H9 (cell line): ENCODE results near the gene NPAS2. TPM values are rescaled to one million over a fixed set of nuclear protein-coding genes. Genes with fewer than 3 reads are reported as not detected.

Experiments used
- DNase-seq: peaks from one replicate; pipeline ENCODE4 v3.0.0-alpha.2; 2017
- H2AFZ ChIP-seq: one replicate; pipeline ENCODE4 v1.6.1; 2013; ENCODE audit warnings: mild to moderate bottlenecking, low read length, control low read depth, moderate library complexity
- H2AK5ac ChIP-seq: 2 replicates; pipeline ENCODE4 v1.6.1; 2013; ENCODE audit warnings: low read length, control low read depth, mixed read lengths; ENCODE audit not compliant: insufficient read length
- H2BK120ac ChIP-seq: one replicate; pipeline ENCODE4 v1.6.1; 2013; ENCODE audit warnings: low read depth, mild to moderate bottlenecking, low read length, control low read depth, inconsistent platforms; ENCODE audit not compliant: poor library complexity, severe bottlenecking
- H2BK12ac ChIP-seq: 2 replicates; pipeline ENCODE4 v1.6.1; 2013; ENCODE audit warnings: low read length, control low read depth, mixed read lengths, low read depth; ENCODE audit not compliant: insufficient read length
- H2BK15ac ChIP-seq: 2 replicates; pipeline ENCODE4 v1.6.1; 2013; ENCODE audit warnings: low read depth, low read length, control low read depth
- H2BK20ac ChIP-seq: one replicate; pipeline ENCODE4 v1.6.1; 2013; ENCODE audit warnings: low read depth, mild to moderate bottlenecking, low read length, control low read depth, inconsistent platforms; ENCODE audit not compliant: poor library complexity, severe bottlenecking
- H2BK5ac ChIP-seq: 2 replicates; pipeline ENCODE4 v1.6.1; 2013; ENCODE audit warnings: low read length, control low read depth, mixed read lengths; ENCODE audit not compliant: insufficient read length
- H3K14ac ChIP-seq: 2 replicates; pipeline ENCODE4 v1.6.1; 2013; ENCODE audit warnings: low read length, control low read depth; ENCODE audit not compliant: insufficient read depth
- H3K18ac ChIP-seq: 2 replicates; pipeline ENCODE4 v1.6.1; 2013; ENCODE audit warnings: low read depth, mild to moderate bottlenecking, mixed read lengths, low read length, control low read depth; ENCODE audit not compliant: insufficient read length
- H3K23ac ChIP-seq: 2 replicates; pipeline ENCODE4 v1.6.1; 2013; ENCODE audit warnings: low read length, control low read depth, mixed read lengths, low read depth; ENCODE audit not compliant: insufficient read length
- H3K23me2 ChIP-seq: 2 replicates; pipeline ENCODE4 v1.6.1; 2013; ENCODE audit warnings: low read depth, mild to moderate bottlenecking, mixed read lengths, low read length, control low read depth; ENCODE audit not compliant: insufficient read length, poor library complexity, severe bottlenecking
- H3K27ac ChIP-seq: 2 replicates; pipeline ENCODE4 v1.5.1; 2013; ENCODE audit warnings: low read length, control low read depth, mixed read lengths, low read depth; ENCODE audit not compliant: insufficient read length
- H3K27me3 ChIP-seq: 2 replicates; pipeline ENCODE4 v1.6.1; 2013; ENCODE audit warnings: low read length, control low read depth, inconsistent platforms; ENCODE audit not compliant: insufficient read depth
- H3K4ac ChIP-seq: 2 replicates; pipeline ENCODE4 v1.6.1; 2013; ENCODE audit warnings: low read depth, mild to moderate bottlenecking, control low read depth, inconsistent platforms, low read length, moderate library complexity
- H3K4me1 ChIP-seq: 2 replicates; pipeline ENCODE4 v1.6.1; 2013; ENCODE audit warnings: low read length, control low read depth, inconsistent platforms; ENCODE audit not compliant: insufficient read depth
- H3K4me2 ChIP-seq: 2 replicates; pipeline ENCODE4 v1.6.1; 2013; ENCODE audit warnings: low read length, control low read depth, mixed read lengths; ENCODE audit not compliant: insufficient read length, insufficient read depth
- H3K56ac ChIP-seq: 2 replicates; pipeline ENCODE4 v1.6.1; 2013; ENCODE audit warnings: low read depth, mild to moderate bottlenecking, mixed read lengths, low read length, control low read depth; ENCODE audit not compliant: insufficient read length
- H3K79me1 ChIP-seq: 2 replicates; pipeline ENCODE4 v1.6.1; 2013; ENCODE audit warnings: low read depth, mild to moderate bottlenecking, moderate library complexity, low read length, control low read depth, inconsistent platforms; ENCODE audit not compliant: insufficient read depth, poor library complexity, severe bottlenecking
- H3K79me2 ChIP-seq: 2 replicates; pipeline ENCODE4 v1.6.1; 2013; ENCODE audit warnings: low read length, control low read depth, inconsistent platforms; ENCODE audit not compliant: insufficient read depth
- H3K9ac ChIP-seq: 2 replicates; pipeline ENCODE4 v1.6.1; 2013; ENCODE audit warnings: low read length, control low read depth, mixed read lengths; ENCODE audit not compliant: insufficient read length; ENCODE audit errors: extremely low read depth
- H3K9me3 ChIP-seq: one replicate; pipeline ENCODE4 v1.6.1; 2013; ENCODE audit warnings: low read depth, low read length, inconsistent platforms; ENCODE audit not compliant: control insufficient read depth
- H3T11ph ChIP-seq: one replicate; pipeline ENCODE4 v1.6.1; 2013; ENCODE audit warnings: mild to moderate bottlenecking, low read length, control low read depth, inconsistent platforms
- H4K20me1 ChIP-seq: one replicate; pipeline ENCODE4 v1.6.1; 2013; ENCODE audit not compliant: control insufficient read depth, insufficient read length, insufficient read depth
- H4K5ac ChIP-seq: 2 replicates; pipeline ENCODE4 v1.6.1; 2013; ENCODE audit warnings: low read depth, mild to moderate bottlenecking, mixed read lengths, low read length, control low read depth; ENCODE audit not compliant: insufficient read length
- H4K8ac ChIP-seq: replicated peaks from 2 replicates; pipeline ENCODE4 v1.6.1; 2013; ENCODE audit warnings: low read length, control low read depth, mixed read lengths, low read depth; ENCODE audit not compliant: insufficient read length
- H4K91ac ChIP-seq: 2 replicates; pipeline ENCODE4 v1.6.1; 2013; ENCODE audit warnings: low read depth, mild to moderate bottlenecking, moderate library complexity, mixed read lengths, low read length, control low read depth; ENCODE audit not compliant: insufficient read length
- H3K27ac Mint-ChIP-seq, 3 experiments: 2 replicates in 2 of 3; 3 replicates in 1 of 3; pipeline ENCODE4 v1.8.0; 2020 to 2021; ENCODE audit warnings: mixed read lengths in 3 of 3, mild to moderate bottlenecking in 1 of 3, moderate library complexity in 1 of 3
- H3K27me3 Mint-ChIP-seq: 2 replicates; pipeline ENCODE4 v1.8.0; 2021; ENCODE audit warnings: low read depth, mild to moderate bottlenecking, moderate library complexity, mixed read lengths
- H3K36me3 Mint-ChIP-seq, 3 experiments: 2 replicates in 2 of 3; 3 replicates in 1 of 3; pipeline ENCODE4 v1.8.0; 2020 to 2021; ENCODE audit warnings: low read depth in 3 of 3, mixed read lengths in 3 of 3; ENCODE audit not compliant: insufficient read depth in 1 of 3
- H3K4me1 Mint-ChIP-seq, 2 experiments: 2 replicates each; pipeline ENCODE4 v1.8.0; 2020; ENCODE audit warnings: mixed read lengths in 2 of 2
- H3K4me3 Mint-ChIP-seq, 2 experiments: 2 replicates in 1 of 2; 3 replicates in 1 of 2; pipeline ENCODE4 v1.8.0; 2020 to 2021; ENCODE audit warnings: mild to moderate bottlenecking in 2 of 2, mixed read lengths in 2 of 2, moderate library complexity in 1 of 2
- H3K9me3 Mint-ChIP-seq, 2 experiments: 2 replicates in 1 of 2; 3 replicates in 1 of 2; pipeline ENCODE4 v1.8.0; 2020; ENCODE audit warnings: mild to moderate bottlenecking in 2 of 2, mixed read lengths in 2 of 2, moderate library complexity in 1 of 2
- WGBS: extraction: QIAGEN DNeasy Blood & Tissue Kit; methylation state at CpG from one replicate; pipeline ENCODE4 v1.1.7; 2013; ENCODE audit warnings: missing lambda C conversion rate, low lambda C conversion rate, mixed read lengths; ENCODE audit not compliant: insufficient read length; ENCODE audit errors: extremely low coverage; 5-methylcytosine and 5-hydroxymethylcytosine counted together
- total RNA-seq: library from RNA; stranded (reverse); gene quantifications from 2 replicates; pipeline ENCODE4 v1.2.1, GENCODE V29; 2021
- TF ChIP-seq, protein P1 (sequence below): fragments of 200-600 bp; sonication (generic); conservative IDR thresholded peaks from 3 replicates; pipeline ENCODE4 v1.8.0; 2021; ENCODE audit warnings: antibody characterized with exemption, mild to moderate bottlenecking

The NPAS2 gene
- total RNA-seq, 1 experiment from 2014 or later, result 1.3 TPM

DNA sequence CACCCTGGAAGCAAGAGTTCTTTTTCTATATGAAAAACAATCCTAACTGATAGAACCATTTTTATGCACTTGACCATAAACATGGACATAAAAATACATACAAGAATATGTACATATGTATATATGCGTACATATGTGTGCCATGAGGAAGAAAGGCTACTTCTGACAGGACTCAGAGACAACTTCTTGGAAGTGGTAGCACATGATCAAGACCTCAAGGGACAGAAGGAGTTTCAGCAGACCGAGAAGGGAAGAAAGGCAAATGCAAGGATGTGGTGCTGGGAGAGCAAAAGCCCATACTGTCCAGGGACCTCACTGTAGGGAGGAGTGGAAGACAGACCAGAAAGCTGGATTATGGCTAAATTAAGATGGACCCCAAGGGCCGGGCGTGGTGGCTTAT lies 11.4 kb upstream of the NPAS2 start:
- H2AK5ac ChIP-seq, result no peak overlapping the region
- H3K4me2 ChIP-seq, result no peak overlapping the region
- no peak overlapping the region for H2BK20ac ChIP-seq
- no peak overlapping the region for H2BK15ac ChIP-seq
- no peak overlapping the region for H3K14ac ChIP-seq
- H3K23ac ChIP-seq, result no peak overlapping the region
- no peak overlapping the region for H4K5ac ChIP-seq
- H3K18ac ChIP-seq, result no peak overlapping the region
- peaks cover 0 to 5% of the 10 kb centered on the region in 2 experiments; a peak in 1 of 5 replicates for H3K9me3 Mint-ChIP-seq
- no peaks in the 10 kb centered on the region for H3K79me2 ChIP-seq
- no peak overlapping the region for H3K4me3 Mint-ChIP-seq
- H3K4me1 Mint-ChIP-seq, result peaks cover 26 to 28% of the 10 kb centered on the region in 2 experiments
- no peak overlapping the region for H3K56ac ChIP-seq
- no peaks in the 10 kb centered on the region for H3K23me2 ChIP-seq
- TF ChIP-seq, protein P1, sequence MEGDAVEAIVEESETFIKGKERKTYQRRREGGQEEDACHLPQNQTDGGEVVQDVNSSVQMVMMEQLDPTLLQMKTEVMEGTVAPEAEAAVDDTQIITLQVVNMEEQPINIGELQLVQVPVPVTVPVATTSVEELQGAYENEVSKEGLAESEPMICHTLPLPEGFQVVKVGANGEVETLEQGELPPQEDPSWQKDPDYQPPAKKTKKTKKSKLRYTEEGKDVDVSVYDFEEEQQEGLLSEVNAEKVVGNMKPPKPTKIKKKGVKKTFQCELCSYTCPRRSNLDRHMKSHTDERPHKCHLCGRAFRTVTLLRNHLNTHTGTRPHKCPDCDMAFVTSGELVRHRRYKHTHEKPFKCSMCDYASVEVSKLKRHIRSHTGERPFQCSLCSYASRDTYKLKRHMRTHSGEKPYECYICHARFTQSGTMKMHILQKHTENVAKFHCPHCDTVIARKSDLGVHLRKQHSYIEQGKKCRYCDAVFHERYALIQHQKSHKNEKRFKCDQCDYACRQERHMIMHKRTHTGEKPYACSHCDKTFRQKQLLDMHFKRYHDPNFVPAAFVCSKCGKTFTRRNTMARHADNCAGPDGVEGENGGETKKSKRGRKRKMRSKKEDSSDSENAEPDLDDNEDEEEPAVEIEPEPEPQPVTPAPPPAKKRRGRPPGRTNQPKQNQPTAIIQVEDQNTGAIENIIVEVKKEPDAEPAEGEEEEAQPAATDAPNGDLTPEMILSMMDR, result no peak
- 0 out of 2 replicates have a peak, but pooled peaks cover 4% of the 10 kb centered on the region for H3K4me1 ChIP-seq
- no peaks in the 10 kb centered on the region for H3K9me3 ChIP-seq
- no peak overlapping the region for H3T11ph ChIP-seq
- H3K27me3 ChIP-seq, result no peaks in the 10 kb centered on the region
- H3K79me1 ChIP-seq, result no peaks in the 10 kb centered on the region
- H3K27me3 Mint-ChIP-seq, result peaks cover 14% of the 10 kb centered on the region; the same call in 1 of the 2 replicates
- H2BK12ac ChIP-seq, result no peak overlapping the region
- H2BK5ac ChIP-seq, result no peak overlapping the region
- no peak overlapping the region for H4K91ac ChIP-seq
- H3K4ac ChIP-seq, result no peak overlapping the region
- H4K8ac ChIP-seq, result no peak overlapping the region
- no peaks in the 10 kb centered on the region for H3K36me3 Mint-ChIP-seq
- no peak overlapping the region for H3K27ac Mint-ChIP-seq
- no peak overlapping the region for H2AFZ ChIP-seq
- no peak for DNase-seq
- WGBS, result no CpG with 5 or more reads among the region's 4 CpGs
- H2BK120ac ChIP-seq, result no peak overlapping the region
- H4K20me1 ChIP-seq, result no peaks in the 10 kb centered on the region
- H3K27ac ChIP-seq, result no peak overlapping the region
- H3K9ac ChIP-seq, result no peak overlapping the region
